Activated CD8-positive, alpha-beta memory T cell treated with anti-CD3 and anti-CD28 coated beads, Interleukin-2, amount 10 ng/mL, durations not matched to agents 7 days and 5 days (primary cell): Measurements from ENCODE around the gene IVNS1ABP. TPM values are rescaled to one million over a fixed set of nuclear protein-coding genes. Genes with fewer than 3 reads are reported as not detected.
"Not testable (repeated sequence)": the region's sequence is repeated elsewhere in the genome, so short reads cannot be mapped to it uniquely, and the experiment has no call there.

Experiments used
- ATAC-seq: fragments of 150-1000 bp; cut with Tn5 transposase; one replicate; pipeline ENCODE4 v1.10.0; 2021; ENCODE audit warnings: moderate library complexity
- CTCF ChIA-PET: fragments of 350-600 bp; sonication (Branson Sonifier 250); formaldehyde crosslinking; loops from one replicate; lab custom pipeline; 2021; ENCODE audit warnings: antibody characterized with exemption; lab: Charles Lee
- DNase-seq: peaks from one replicate; pipeline ENCODE4 v3.0.0-alpha.2; 2020
- H3K27ac Mint-ChIP-seq: one replicate; pipeline ENCODE4 v1.8.0; 2021; ENCODE audit warnings: mild to moderate bottlenecking, mixed read lengths
- H3K27me3 Mint-ChIP-seq: one replicate; pipeline ENCODE4 v1.8.0; 2021; ENCODE audit warnings: mixed read lengths
- H3K36me3 Mint-ChIP-seq: one replicate; pipeline ENCODE4 v1.8.0; 2021; ENCODE audit warnings: mild to moderate bottlenecking, mixed read lengths
- H3K4me1 Mint-ChIP-seq: one replicate; pipeline ENCODE4 v1.8.0; 2021; ENCODE audit warnings: mixed read lengths
- H3K4me3 Mint-ChIP-seq: one replicate; pipeline ENCODE4 v1.8.0; 2021; ENCODE audit warnings: mild to moderate bottlenecking, moderate library complexity, mixed read lengths
- H3K9me3 Mint-ChIP-seq: one replicate; pipeline ENCODE4 v1.8.0; 2022; ENCODE audit warnings: low read depth, mixed read lengths
- total RNA-seq, 2 experiments: library from RNA; stranded (reverse); gene quantifications; one replicate each; pipeline ENCODE4 v1.2.3, GENCODE V29; 2021

The IVNS1ABP gene
- total RNA-seq, 2 experiments from 2014 or later, result 251 to 509 TPM

DNA sequence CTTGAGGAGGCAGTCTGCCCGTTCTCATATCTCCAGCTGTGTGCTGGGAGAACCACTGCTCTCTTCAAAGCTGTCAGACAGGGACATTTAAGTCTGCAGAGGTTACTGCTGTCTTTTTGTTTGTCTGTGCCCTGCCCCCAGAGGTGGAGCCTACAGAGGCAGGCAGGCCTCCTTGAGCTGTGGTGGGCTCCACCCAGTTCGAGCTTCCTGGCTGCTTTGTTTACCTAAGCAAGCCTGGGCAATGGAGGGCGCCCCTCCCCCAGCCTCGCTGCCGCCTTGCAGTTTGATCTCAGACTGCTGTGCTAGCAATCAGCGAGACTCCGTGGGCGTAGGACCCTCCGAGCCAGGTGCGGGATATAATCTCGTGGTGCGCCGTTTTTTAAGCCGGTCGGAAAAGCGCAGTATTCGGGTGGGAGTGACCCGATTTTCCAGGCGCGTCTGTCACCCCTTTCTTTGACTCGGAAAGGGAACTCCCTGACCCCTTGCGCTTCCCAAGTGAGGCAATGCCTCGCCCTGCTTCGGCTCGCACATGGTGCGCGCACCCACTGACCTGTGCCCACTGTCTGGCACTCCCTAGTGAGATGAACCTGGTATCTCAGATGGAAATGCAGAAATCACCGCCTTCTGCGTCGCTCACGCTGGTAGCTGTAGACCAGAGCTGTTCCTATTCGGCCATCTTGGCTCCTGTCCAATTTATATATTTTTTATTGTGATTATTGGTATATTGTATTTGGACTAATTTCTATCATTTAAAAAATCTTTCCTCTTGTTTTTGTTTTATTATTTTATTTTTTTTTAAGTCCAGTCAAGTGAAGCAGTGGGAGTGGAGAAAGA, 59.7 kb downstream of the IVNS1ABP start:
- H3K27me3 Mint-ChIP-seq, H3K9me3 Mint-ChIP-seq, DNase-seq, CTCF ChIA-PET, H3K27ac Mint-ChIP-seq, H3K4me3 Mint-ChIP-seq, ATAC-seq, H3K36me3 Mint-ChIP-seq, H3K4me1 Mint-ChIP-seq: not testable (repeated sequence)

DNA sequence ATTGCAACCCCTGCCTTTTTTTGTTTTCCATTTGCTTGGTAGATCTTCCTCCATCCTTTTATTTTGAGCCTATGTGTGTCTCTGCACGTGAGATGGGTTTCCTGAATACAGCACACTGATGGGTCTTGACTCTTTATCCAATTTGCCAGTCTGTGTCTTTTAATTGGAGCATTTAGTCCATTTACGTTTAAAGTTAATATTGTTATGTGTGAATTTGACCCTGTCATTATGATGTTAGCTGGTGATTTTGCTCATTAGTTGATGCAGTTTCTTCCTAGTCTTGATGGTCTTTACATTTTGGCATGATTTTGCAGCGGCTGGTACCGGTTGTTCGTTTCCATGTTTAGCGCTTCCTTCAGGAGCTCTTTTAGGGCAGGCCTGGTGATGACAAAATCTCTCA, 61.4 kb downstream of the IVNS1ABP start:
- H3K4me3 Mint-ChIP-seq, H3K27ac Mint-ChIP-seq, H3K4me1 Mint-ChIP-seq, H3K27me3 Mint-ChIP-seq, H3K36me3 Mint-ChIP-seq, H3K9me3 Mint-ChIP-seq, DNase-seq, CTCF ChIA-PET, ATAC-seq: not testable (repeated sequence)

DNA sequence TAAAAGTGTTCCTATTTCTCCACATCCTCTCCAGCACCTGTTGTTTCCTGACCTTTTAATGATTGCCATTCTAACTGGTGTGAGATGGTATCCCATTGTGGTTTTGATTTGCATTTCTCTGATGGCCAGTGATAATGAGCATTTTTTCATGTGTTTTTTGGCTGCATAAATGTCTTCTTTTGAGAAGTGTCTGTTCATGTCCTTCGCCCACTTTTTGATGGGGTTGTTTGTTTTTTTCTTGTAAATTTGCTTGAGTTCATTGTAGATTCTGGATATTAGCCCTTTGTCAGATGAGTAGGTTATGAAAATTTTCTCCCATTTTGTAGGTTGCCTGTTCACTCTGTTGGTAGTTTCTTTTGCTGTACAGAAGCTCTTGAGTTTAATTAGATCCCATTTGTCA, 64.6 kb downstream of the IVNS1ABP start:
- H3K27ac Mint-ChIP-seq, H3K4me1 Mint-ChIP-seq, H3K9me3 Mint-ChIP-seq, DNase-seq, H3K4me3 Mint-ChIP-seq, ATAC-seq, H3K36me3 Mint-ChIP-seq, CTCF ChIA-PET, H3K27me3 Mint-ChIP-seq: not testable (repeated sequence)

DNA sequence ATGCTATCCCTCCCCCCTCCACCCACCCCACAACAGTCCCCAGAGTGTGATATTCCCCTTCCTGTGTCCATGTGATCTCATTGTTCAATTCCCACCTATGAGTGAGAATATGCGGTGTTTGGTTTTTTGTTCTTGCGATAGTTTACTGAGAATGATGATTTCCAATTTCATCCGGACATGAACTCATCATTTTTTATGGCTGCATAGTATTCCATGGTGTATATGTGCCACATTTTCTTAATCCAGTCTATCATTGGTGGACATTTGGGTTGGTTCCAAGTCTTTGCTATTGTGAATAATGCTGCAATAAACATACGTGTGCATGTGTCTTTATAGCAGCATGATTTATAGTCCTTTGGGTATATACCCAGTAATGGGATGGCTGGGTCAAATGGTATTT, 65.1 kb downstream of the IVNS1ABP start:
- CTCF ChIA-PET, result interaction anchor here (2.3 kb wide), 1 partner anchor 82 kb away, joined by 5 read pairs; no protein-coding TSS in a partner anchor
- H3K4me1 Mint-ChIP-seq, H3K9me3 Mint-ChIP-seq, H3K36me3 Mint-ChIP-seq, H3K27ac Mint-ChIP-seq, H3K4me3 Mint-ChIP-seq, H3K27me3 Mint-ChIP-seq, DNase-seq, ATAC-seq: not testable (repeated sequence)

DNA sequence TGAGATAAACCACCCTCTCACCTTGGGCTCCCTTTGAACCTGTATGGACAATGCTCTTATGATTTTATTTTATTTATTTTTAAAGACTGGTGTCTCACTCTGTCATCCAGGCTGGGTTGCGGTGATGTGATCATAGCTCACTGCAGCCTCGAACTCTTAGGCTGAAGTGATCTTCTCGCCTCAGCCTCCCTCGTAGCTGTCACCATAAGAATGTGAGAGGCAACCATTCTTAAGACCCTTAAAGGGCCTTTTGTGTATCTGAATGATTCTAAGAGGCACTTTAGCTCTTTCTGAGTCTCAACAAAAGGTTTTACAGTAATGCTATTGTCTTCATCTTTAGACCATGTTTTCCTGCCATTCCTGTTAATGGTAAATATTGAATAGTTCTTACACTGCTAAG, 67.0 kb downstream of the IVNS1ABP start:
- DNase-seq (no peak), ATAC-seq (no peak)
- CTCF ChIA-PET, result interaction anchor here (2.3 kb wide), 1 partner anchor 80 kb away, joined by 5 read pairs; no protein-coding TSS in a partner anchor
- Mint-ChIP-seq H3K4me3 (no peak overlapping the region), H3K27me3 (no peaks in the 10 kb centered on the region), H3K4me1 (no peaks in the 10 kb centered on the region), H3K9me3 (no peaks in the 10 kb centered on the region), H3K36me3 (peaks cover 1% of the 10 kb centered on the region), H3K27ac (no peak overlapping the region)

DNA sequence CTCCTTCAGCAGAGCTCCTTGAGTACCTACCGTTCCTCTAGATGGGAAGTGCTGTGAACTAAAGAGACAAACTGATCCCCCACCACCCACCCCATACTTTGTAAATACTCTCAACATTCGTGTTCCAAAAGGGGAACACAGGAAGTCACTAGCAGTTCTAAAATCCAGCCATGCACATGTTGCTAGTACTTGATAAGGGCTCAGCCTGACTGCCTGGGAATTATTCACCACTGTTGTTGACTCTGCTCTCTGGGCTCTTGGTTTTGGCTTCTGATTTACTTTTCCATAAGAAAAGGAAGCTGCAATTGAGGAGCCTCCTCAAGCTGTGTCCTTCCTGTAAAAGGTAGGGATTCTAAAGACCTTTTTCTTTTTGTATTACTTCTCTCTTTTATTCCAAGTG, 67.5 kb downstream of the IVNS1ABP start:
- no peaks in the 10 kb centered on the region for H3K9me3 Mint-ChIP-seq

More for the DNA sequence above, 67.5 kb downstream of the IVNS1ABP start:
- no peak overlapping the region for H3K27ac Mint-ChIP-seq
- H3K27me3 Mint-ChIP-seq, result no peaks in the 10 kb centered on the region
- no peak for DNase-seq
- H3K36me3 Mint-ChIP-seq, result no peaks in the 10 kb centered on the region
- H3K4me3 Mint-ChIP-seq, result no peak overlapping the region
- no peak for ATAC-seq
- H3K4me1 Mint-ChIP-seq, result no peaks in the 10 kb centered on the region
- CTCF ChIA-PET, result interaction anchor here (0.7 to 2.3 kb wide), 2 partner anchors 11 to 79 kb away, joined by 3 to 5 read pairs; no protein-coding TSS in a partner anchor

Other genes with a start within 250 kb of the IVNS1ABP start
- 10 to 100 TPM; 23.2 to 24.4 TPM for gene TRMT1L, start 160.3 kb downstream of the IVNS1ABP start, total RNA-seq
- gene SWT1, start 160.1 kb downstream of the IVNS1ABP start, total RNA-seq, result 1 to 10 TPM; 2.2 to 2.4 TPM